K562 (cell line): Measurements from ENCODE around the gene ZNF322. TPM values are rescaled to one million over a fixed set of nuclear protein-coding genes. Genes with fewer than 3 reads are reported as not detected.

Experiments
- FOXJ2 ChIP-seq: fragments of 200-800 bp; sonication (Bioruptor generic); IDR thresholded peaks from 2 replicates; pipeline ENCODE4 v1.6.1; 2016; ENCODE audit warnings: missing genetic modification characterization, missing compliant biosample characterization
- GATAD2B ChIP-seq: fragments of 450-650 bp; IDR thresholded peaks from 2 replicates; pipeline ENCODE4 v1.6.1; 2017; ENCODE audit warnings: mild to moderate bottlenecking, borderline replicate concordance
- HDAC2 ChIP-seq: fragments of 450-650 bp; IDR thresholded peaks from 2 replicates; pipeline ENCODE4 v1.6.1; 2016; ENCODE audit warnings: mild to moderate bottlenecking
- KDM2B ChIP-seq: fragments of 250-450 bp; sonication (Bioruptor Pico); IDR thresholded peaks from 2 replicates; pipeline ENCODE4 v1.8.0; 2021; ENCODE audit warnings: mild to moderate bottlenecking, moderate library complexity
- MTA3 ChIP-seq: fragments of 450-650 bp; formaldehyde crosslinking; IDR thresholded peaks from 2 replicates; pipeline ENCODE4 v1.6.1; 2017; ENCODE audit warnings: mild to moderate bottlenecking, borderline replicate concordance
- NFRKB ChIP-seq: fragments of 450-650 bp; IDR thresholded peaks from 2 replicates; pipeline ENCODE4 v1.6.1; 2016; ENCODE audit warnings: low read depth
- PCBP2 ChIP-seq: fragments of 200-400 bp; formaldehyde crosslinking; IDR thresholded peaks from 2 replicates; pipeline ENCODE4 v1.6.1; 2018; ENCODE audit warnings: low read length, low read depth, mild to moderate bottlenecking, moderate library complexity; ENCODE audit not compliant: poor library complexity, severe bottlenecking
- SMARCE1 ChIP-seq: fragments of 450-650 bp; IDR thresholded peaks from 2 replicates; pipeline ENCODE4 v1.7.1; 2016; ENCODE audit warnings: mild to moderate bottlenecking
- ZNF584 ChIP-seq: fragments of 200-800 bp; sonication (Bioruptor generic); IDR thresholded peaks from 2 replicates; pipeline ENCODE4 v1.6.1; 2016; ENCODE audit warnings: low read depth, mild to moderate bottlenecking, missing genetic modification characterization, missing compliant biosample characterization
- ZNF764 ChIP-seq: fragments of 250-450 bp; sonication (Bioruptor Pico); IDR thresholded peaks from 2 replicates; pipeline ENCODE4 v1.4.0; 2020; ENCODE audit warnings: low read depth, mild to moderate bottlenecking, moderate library complexity
- polyA plus RNA-seq, 8 experiments: library from polyadenylated mRNA; depleted of rRNA in 4 of 8; stranded (reverse) in 5 of 8; unstranded in 3 of 8; fragments of >200 nt; fragmentation: Nextera tagmentation in 2 of 8; fragmentation: Illumina TruSeq in 1 of 8; extraction: Ambion mirVana in 2 of 8; extraction: Trizol in 1 of 8; gene quantifications; 2 replicates each; pipeline versions ENCODE4 v1.2.1 to v1.2.3, GENCODE V29; 2011 to 2014; ENCODE audit warnings: inconsistent platforms in 1 of 8, missing spikeins in 1 of 8
- total RNA-seq, 7 experiments: library from RNA; depleted of rRNA in 6 of 7; stranded (reverse); fragments of >200 nt in 6 of 7; fragmentation: Illumina TruSeq in 2 of 7; extraction: Trizol in 2 of 7; gene quantifications; 2 replicates each; pipeline versions ENCODE4 v1.2.1 to v1.2.3, GENCODE V29; 2011 to 2021; ENCODE audit warnings: low replicate concordance in 1 of 7
- TF ChIP-seq, protein P1 (sequence below), 2 experiments: fragments of 450-650 bp; IDR thresholded peaks; 2 replicates each; pipeline ENCODE4 v1.6.1; 2016; ENCODE audit warnings: mild to moderate bottlenecking in 2 of 2, borderline replicate concordance in 1 of 2, low read depth in 1 of 2, moderate library complexity in 1 of 2
- TF ChIP-seq, protein P2 (sequence below), 3 experiments: IDR thresholded peaks in 2 of 3; conservative IDR thresholded peaks in 1 of 3; 2 replicates each; pipeline ENCODE4 v1.5.1; 2011 to 2012; ENCODE audit warnings: low read length in 3 of 3, mild to moderate bottlenecking in 3 of 3, control low read depth in 2 of 3, improper control_type of control experiment in 1 of 3, inconsistent platforms in 1 of 3, low read depth in 1 of 3, mixed read lengths in 1 of 3, moderate library complexity in 1 of 3; ENCODE audit not compliant: insufficient read depth in 2 of 3

The ZNF322 gene
- total and polyA plus RNA-seq, 9 of the 15 experiments (the other 6 are each of a cell fraction or from before 2014, with no cell fraction given), result 4.7 to 31.2 (median 18.7) TPM

DNA sequence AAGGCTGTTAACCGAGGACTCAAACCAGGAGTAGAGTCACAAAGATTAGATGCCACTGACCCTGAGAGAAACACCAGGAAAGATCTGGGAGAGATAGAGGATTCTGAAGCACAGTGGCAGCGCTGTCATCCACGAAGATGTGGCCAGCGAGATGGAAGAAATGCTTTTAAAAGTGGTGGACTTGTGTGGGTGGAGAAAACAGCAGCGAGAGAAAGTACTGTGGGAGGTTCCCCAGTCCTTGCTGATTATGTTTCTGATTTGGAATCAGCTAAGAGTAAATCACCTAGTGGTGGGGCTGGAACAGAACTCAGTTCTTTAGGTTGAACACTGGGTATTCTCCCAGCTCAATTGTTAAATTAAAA is 435 bp upstream of the ZNF322 start (continued):
- TF ChIP-seq, protein P1, sequence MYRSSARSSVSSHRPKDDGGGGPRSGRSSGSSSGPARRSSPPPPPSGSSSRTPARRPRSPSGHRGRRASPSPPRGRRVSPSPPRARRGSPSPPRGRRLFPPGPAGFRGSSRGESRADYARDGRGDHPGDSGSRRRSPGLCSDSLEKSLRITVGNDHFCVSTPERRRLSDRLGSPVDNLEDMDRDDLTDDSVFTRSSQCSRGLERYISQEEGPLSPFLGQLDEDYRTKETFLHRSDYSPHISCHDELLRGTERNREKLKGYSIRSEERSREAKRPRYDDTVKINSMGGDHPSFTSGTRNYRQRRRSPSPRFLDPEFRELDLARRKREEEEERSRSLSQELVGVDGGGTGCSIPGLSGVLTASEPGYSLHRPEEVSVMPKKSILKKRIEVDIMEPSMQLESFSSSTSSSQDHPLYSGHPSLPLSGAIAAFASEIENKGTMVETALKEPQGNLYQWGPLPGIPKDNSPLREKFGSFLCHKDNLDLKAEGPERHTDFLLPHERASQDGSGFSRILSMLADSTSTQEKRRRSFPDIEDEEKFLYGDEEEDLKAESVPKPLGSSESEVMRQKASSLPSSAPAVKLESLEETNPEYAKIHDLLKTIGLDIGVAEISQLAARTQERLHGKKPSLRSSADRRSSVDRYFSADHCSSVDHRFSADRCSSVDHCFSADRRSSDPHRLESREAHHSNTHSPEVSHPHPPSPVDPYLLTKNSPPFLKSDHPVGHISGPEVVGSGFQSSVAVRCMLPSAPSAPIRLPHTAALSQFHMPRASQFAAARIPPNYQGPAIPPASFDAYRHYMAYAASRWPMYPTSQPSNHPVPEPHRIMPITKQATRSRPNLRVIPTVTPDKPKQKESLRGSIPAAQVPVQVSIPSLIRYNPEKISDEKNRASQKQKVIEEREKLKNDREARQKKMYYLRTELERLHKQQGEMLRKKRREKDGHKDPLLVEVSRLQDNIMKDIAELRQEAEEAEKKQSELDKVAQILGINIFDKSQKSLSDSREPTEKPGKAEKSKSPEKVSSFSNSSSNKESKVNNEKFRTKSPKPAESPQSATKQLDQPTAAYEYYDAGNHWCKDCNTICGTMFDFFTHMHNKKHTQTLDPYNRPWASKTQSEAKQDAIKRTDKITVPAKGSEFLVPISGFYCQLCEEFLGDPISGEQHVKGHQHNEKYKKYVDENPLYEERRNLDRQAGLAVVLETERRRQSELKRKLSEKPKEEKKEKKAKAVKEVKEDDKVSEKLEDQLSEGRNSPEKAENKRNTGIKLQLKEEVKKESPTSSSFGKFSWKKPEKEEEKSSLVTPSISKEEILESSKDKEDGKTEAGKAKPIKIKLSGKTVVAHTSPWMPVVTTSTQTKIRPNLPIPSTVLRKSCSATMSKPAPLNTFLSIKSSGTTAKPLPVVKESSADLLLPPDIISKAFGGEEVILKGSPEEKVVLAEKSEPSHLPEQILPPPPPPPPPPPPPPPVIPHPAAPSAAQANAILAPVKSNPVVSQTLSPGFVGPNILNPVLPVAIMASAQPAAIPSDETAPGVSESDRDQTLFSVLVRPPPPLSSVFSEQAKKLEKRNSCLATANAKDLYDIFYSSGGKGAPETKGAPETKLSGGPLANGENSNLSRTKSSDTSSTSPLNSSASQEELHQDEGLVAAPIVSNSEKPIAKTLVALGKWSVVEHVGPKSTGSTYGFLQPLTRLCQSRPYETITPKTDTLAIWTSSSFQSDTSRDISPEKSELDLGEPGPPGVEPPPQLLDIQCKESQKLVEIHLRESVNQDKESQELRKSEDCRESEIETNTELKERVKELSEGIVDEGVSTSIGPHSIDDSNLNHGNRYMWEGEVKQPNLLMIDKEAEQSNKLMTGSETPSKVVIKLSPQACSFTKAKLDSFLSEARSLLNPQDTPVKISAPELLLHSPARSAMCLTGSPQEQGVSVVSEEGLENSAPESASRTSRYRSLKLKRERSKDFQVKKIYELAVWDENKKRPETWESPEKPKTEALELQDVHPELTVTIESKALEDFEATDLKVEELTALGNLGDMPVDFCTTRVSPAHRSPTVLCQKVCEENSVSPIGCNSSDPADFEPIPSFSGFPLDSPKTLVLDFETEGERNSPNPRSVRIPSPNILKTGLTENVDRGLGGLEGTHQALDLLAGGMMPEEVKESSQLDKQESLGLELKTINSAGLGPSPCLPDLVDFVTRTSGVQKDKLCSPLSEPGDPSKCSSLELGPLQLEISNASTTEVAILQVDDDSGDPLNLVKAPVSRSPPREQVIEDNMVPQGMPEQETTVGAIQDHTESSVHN (IDR thresholded peaks at IDR 0.05; ENCODE audit: borderline replicate concordance in 1 of 2, low read depth in 1 of 2), result 0 out of 4 replicates have a peak, but pooled peaks of 1 of the 2 experiments have one; percentile 13
- 0 out of 2 replicates have a peak, but pooled peaks have one; percentile 28 for TF ChIP-seq NFRKB
- peak; percentile 23; the same call in 1 of the 2 replicates for TF ChIP-seq GATAD2B
- 0 out of 2 replicates have a peak, but pooled peaks have one; percentile 32 for TF ChIP-seq SMARCE1
- TF ChIP-seq KDM2B (CRISPR knock-in tag), result peak; percentile 19; the same call in 1 of the 2 replicates
- TF ChIP-seq PCBP2, result no peak
- TF ChIP-seq ZNF764 (CRISPR knock-in tag), result no peak
- TF ChIP-seq ZNF584 (CRISPR knock-in tag), result 0 out of 2 replicates have a peak, but pooled peaks have one; percentile 70
- 0 out of 2 replicates have a peak, but pooled peaks have one; percentile 23 for TF ChIP-seq MTA3
- TF ChIP-seq, protein P2, sequence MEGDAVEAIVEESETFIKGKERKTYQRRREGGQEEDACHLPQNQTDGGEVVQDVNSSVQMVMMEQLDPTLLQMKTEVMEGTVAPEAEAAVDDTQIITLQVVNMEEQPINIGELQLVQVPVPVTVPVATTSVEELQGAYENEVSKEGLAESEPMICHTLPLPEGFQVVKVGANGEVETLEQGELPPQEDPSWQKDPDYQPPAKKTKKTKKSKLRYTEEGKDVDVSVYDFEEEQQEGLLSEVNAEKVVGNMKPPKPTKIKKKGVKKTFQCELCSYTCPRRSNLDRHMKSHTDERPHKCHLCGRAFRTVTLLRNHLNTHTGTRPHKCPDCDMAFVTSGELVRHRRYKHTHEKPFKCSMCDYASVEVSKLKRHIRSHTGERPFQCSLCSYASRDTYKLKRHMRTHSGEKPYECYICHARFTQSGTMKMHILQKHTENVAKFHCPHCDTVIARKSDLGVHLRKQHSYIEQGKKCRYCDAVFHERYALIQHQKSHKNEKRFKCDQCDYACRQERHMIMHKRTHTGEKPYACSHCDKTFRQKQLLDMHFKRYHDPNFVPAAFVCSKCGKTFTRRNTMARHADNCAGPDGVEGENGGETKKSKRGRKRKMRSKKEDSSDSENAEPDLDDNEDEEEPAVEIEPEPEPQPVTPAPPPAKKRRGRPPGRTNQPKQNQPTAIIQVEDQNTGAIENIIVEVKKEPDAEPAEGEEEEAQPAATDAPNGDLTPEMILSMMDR (IDR thresholded peaks at IDR 0.05 in 2 of 3, conservative IDR thresholded peaks at IDR 0.05 in 1 of 3; ENCODE audit: insufficient read depth in 2 of 3, low read depth in 1 of 3, low read length in 3 of 3), result peak in 1 of 3 experiments; percentile 37; a peak in 2 of 6 replicates
- 0 out of 2 replicates have a peak, but pooled peaks have one; percentile 43 for TF ChIP-seq HDAC2
- 0 out of 2 replicates have a peak, but pooled peaks have one; percentile 28 for TF ChIP-seq FOXJ2 (tag)
